NCI-H748 (cell line): ENCODE data around the gene ANO2.

Source experiments
- DNase-seq: peaks from one replicate; lab custom pipeline; 2025; ENCODE audit not compliant: unreplicated experiment; lab: John Stamatoyannopoulos, UW

Gene ANO2

DNA sequence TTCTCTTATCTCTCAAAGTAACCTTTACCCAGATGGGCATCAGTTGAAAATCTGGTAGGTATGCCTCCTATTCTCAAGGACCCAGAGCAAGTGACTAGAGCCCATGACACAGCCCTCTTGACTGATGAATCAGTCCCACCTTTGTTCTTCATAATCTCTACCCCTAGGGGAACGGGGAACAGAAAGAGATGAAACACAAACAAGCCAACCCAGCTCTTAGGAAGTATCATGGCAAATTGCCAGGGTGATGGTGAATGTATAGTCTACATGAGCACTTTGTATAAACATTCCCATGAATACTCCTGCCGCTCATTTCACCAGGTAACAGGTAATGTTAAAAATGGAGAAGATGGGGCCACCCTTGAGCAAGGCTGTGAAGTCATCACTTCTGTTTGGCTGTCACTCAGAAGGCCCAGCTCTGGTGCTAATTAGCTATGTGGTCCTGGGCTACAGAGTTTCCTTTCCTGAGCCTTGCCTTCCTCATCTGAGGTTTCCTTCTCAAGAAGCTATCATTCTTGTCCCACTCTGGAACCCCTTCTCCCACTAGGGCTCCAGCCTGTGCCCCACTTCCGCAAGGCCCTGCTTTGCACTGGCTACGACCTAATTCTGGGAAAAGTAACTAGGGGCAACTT is 161.7 kb downstream of the ANO2 start:
- DNase-seq, result peak; percentile 13

DNA sequence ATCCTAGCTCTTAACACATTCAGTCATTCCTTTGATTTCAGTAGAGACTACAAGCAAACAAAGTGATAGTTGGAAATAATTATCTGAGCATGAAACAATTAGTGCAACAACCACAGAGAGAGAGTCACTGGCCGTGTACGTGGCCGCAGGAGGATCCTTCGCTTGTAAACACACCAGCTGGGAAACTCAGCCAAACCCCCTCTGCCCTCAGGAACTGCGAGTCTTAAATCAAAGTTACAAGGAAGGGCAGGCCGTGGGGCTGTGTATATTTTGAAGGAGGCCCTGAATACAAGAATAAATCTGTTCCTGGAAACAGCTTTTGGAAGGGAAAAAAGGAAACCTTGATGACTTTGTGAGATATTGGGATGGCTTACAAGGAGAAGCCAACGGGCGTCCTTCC is 164.5 kb downstream of the ANO2 start:
- no peak for DNase-seq

DNA sequence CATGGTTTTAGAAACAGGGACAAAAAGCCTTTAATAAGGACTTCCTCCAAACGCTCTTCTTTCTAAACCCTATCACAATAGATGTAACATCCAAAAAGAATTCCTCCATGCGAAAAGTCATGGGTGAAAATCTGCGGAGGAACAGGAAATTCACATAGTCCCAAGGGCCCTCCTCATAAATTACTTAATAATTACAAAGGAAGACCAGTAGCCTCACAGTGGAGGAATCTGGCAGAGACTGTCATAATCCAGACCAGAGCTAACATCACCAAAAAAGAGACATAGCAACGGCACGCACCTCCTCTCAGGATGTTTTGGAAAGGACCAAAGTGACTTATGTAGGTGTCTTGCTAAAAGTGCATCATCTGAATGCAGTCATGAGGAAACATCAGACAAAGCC is 165.7 kb downstream of the ANO2 start:
- no peak for DNase-seq

DNA sequence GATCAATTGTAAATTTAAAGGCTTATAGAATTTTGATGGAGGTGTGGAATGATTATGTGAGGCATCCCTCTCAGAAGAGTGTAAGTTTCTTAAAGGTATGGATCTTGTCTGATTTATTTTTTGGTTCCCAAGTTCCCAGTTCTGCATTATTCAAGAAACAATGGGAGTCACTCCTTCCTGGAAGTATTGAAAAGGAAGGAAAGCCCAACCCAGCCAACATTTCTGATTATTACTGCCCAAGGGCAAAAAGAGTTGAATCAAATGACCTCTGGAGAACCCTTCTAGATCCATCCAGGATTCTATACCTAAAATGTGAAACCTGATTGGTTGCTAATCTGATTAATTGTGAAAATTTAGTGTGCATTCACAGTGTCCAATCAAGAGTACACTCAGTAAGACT is 166.2 kb downstream of the ANO2 start:
- no peak for DNase-seq

DNA sequence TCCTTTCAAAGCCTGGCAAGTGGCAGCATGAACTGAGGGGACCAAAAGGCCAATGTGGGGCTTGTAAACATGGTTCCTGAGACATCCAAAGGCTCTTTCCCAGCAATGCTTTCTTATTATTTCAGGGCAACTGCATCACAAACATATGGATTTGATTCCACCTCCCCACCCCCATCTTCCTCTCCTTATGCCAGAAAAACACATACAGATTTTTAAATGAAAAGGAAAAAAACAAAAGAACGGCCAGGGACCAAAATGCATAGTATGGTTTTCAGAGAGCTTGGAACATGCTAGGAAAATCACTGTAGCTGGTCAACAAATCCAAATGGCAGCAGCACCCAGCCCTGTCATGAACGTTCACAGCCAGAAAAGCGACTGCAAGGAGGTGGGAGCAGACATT is 167.6 kb downstream of the ANO2 start:
- no peak for DNase-seq

DNA sequence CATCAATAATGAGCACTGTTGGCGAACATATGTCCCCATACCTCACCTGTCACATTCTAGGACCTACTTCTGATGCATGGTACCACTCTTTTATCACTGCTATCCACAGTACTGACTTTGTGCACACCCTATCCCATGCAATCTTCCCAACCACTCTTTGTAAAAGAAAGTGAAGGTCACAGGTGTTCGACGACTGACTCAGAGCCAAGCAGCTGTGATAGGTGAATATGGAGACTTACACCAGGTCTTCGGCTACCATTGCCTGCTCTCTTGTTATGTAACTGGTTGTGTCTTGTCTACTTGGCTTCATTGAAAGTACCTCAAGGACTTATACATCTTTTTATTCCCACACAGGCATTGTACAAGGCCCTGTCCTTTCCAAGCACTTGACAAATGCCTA is 169.0 kb downstream of the ANO2 start:
- no peak for DNase-seq

DNA sequence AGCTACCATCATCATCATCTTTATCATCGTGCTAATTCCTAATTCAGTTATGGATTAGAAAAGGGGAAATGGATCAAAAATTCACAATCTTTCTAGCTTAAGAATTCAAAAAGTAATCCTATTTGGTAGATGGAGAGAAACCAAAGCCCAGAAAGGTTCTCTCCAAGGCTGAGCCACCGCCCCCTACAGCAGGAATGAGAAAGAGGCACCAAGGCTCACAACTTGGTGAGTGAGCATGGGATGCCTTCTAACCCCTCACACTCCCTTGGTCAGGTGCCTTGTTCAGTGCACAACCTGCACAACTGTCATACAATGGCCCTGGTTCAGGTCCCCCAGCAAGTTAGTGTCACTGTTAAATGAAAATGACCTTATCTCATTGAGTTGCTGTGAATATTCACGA is 171.5 kb downstream of the ANO2 start:
- no peak for DNase-seq

DNA sequence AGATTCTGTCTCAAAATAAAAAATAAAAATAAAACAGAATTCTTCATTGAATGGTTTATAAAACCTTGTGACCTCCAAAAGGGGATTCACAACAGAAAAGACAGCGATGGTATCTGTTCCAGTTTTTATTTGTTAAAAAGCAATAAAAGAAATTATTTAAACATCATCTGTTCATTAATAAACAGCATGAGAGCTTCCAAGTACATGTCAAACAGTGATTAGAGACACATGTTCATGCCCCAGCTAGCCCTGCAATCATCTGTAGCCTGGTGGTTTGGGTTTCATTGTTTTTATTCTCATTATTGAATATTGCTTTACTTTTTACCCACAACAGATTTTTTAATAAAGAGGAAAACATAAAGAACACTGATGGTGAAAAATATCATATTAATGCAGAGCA is 173.3 kb downstream of the ANO2 start:
- DNase-seq, result no peak

DNA sequence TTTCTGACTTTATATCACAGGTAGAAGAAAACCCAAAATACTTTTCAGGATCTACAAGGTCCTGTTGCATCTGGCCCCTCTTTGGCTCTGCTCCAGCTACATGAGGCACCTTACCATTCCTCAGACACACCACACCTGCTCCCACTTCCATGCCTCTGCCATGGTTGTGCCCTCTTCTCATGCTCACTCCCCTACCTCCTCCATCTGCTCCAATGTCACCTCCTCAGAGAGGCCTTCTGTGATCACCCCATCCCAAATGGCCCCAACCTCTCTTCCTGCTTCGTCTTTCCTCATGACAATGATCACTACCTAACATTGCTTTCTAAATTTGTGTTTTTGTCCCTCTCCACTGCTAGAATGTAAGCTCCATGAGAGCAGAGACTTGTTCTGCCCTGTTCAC is 174.3 kb downstream of the ANO2 start:
- no peak for DNase-seq

DNA sequence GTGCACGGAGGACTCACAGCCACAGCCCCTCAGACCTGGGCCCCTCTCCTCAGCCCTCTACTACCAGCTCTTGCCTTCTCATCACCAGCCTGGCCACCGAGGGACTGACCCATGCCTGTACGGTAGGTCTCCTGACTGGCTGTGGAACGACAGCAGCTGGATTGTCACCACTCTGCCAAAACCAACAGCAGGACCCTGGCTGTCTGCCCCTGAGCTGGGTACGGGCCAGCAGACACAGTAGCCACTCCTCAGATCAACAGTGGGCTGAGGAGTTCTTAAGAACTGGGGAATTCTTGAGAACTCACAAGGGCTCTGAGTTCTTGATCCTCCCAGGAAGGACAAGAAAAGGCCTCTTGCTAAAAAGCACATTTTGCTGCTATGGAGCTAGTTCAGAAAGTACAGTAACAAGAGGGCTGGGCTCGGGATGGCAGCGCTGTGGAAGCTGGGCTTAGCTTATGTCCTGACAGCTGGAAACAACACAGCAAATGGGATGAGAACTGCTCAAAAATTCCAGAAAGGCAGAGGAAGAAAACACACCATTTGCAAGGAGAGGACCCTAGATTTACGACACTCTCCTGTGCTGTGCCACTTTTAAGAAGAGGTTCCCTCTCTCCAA is 176.4 kb downstream of the ANO2 start:
- DNase-seq, result no peak

DNA sequence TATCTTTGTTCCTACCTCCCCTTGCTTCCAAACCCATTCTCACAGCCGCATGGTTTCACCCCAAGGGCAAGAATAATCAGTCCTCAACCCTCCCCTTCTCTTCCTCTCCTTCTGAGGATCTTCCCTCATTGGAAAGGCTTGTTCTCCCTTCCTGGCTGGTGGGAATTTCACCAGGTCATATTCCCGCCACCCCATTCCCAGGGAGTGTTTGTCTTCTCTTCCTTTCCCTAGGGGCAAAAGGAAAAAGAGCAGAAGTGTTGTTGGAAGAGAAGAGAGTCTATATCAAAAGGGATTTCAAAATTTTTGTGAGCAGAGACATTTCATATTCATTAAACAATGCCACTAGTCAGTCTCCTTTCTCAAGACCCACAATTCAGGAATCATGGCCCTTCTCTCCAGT is 176.9 kb downstream of the ANO2 start:
- DNase-seq, result no peak

DNA sequence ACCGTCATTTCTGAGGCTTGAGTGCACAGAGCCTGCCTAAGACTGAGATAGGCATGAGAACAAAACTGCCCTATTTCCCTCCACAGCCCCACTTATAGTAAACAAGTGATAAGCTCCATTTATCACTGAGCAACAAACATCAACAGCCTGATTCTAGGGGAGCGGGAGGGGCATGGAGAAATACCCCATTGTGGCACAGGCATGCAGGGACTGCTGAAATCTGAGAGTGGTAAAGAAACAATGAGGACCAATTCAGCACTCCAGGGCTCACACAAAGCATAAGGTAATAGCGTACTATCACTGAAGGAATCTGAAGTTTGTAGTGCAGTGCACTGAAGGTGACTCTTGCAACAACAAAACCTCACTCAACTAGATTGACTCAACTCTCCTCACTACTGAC is 186.7 kb downstream of the ANO2 start:
- no peak for DNase-seq

DNA sequence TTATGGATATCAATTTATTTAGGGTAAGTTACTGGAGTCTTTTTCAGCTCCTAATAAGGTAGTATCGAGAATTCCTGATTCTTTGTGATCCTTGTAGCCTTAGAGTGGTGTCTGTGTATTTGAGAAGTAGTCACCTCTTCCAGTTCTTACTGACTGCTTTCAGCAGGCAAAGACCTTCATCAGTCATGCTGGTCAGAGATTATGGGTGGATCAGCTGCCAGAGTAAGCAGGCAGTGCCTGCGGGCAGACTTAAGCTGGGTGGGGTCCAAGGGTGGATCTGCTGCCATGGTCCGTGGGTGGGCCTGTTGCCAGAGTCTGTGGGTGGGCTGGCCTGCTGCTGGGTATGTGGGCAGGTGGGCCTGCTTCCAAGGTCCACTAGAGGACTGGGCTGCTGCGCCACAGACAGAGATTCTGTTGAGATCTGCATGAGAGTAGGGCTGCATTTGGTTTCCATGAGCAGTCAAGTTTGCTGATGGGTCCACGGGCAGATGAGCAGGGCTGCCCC is 188.7 kb downstream of the ANO2 start:
- DNase-seq, result no peak

DNA sequence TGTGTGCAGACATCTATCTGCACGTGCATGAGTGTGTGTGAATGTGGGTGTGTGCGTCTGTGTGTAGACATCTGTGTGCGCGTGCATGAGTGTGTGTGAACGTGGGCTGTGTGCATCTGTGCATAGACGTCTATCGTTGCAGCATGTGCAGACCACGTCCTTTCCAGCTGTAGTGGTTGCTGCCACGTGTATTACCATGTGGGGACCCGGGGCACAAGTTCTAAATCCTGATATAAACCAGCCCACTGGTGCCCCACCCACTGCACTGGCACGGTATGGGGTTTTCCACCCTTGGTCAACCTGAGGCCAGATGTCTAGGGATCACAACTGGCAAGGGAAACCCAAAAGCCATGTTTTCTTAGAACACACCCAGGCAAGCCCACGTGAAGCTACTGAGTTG is 197.0 kb downstream of the ANO2 start:
- no peak for DNase-seq

DNA sequence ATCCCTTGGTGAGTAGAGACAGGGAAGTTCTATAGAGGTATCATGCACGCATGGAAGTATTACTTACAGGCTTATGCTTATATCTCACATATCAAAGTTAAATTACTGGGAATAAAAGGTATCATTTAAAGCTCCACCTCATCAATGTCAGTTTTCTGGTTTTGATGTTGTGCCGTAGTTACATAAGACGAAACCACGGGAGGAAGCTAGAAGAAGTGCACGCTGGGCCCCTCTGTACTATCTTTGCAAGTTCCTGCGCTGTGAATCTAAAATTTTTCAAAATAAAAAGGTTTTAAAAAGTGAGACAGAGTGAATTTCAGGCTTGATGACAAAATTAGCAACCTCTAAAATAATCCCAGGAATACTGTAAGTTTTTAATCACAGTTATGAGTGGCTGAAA is 198.1 kb downstream of the ANO2 start:
- no peak for DNase-seq

DNA sequence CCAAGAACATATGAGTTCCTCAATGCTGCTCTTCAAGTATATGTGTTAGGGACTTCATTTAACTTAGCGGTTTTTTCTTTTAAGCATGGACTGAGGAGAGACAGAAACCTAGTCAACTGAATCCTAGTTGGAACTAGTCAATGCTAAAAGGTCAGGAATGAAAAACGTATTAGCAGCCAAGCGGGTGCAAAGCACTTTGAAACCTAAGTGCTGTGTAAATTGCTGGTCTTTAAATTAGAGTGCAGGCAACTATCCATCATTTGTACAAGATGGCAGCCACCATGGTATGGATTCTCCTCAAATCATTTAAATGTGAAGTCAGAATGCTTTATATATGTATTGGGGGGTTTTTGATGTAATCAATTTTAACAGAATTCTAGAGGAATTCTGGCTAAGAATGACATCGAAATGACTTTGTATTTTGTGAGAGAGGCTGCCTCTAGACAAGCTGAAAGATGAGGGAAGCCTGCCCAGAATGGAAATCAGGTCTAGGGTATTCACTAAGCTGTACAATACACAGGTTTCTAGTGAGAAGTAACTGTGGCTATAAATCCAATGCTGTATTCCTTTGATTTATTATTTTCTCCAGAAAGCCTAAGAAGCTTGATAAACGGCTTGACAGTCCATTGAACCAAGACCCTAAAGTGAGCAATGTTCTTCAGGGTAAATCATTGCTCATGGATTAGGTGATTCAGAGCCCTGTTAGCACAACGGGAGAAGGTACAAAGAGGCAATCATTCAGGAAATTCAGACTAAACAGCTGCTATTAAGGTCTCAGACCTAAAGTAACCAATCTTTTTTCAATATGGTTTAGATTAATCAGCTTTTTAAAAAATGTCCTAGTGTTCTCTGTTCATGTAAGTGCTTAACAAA is 198.8 kb downstream of the ANO2 start:
- no peak for DNase-seq

DNA sequence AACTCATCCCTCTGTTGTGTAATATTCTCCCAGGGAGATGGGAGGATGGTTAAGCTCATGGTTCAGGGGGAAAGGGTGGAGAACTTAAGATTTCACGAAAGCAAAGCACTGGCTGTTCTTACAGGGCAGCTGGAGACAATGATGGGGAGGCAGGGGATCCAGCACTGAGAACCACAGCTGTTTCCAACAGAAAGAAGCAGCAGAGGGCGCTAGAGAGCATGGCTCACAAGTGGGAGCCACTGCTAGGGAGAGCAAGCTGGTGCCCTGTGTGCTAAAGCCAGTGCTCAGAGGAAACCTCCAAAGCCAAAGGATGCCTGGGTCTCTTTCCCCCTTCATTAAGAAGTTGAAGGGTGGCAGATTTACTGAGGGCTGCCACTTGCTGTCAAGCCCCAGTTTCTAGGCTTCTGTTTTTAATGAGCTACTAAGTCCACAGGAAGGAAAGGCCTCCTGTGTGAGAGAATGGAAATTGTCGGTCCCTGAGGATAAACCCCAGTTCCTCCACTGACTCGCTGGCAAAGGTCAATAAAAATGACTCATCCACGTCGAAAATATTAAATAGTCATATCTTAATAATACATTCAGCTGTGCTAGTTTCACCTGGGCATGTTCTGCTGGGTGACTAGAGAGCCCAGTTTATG is 199.7 kb downstream of the ANO2 start:
- peak; percentile 26 for DNase-seq

DNA sequence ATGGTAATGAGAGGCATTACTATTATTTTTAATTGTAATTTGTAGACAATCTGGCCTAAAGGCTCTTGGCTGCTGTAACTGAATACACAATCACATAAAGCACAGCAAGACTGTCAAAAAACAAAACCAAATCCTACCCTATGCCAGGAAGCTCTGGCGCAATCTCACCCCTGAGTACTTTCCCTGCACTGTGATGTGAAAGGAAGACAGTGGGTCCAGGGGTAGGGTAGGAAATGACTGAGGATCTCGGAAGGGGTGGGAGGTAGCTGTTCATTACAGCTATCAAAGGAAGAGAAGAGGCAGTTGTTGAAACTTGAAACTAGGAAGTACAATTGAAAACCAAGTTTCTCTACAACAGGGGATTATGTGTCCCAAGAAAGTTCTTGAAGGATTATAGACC is 202.8 kb downstream of the ANO2 start:
- no peak for DNase-seq

DNA sequence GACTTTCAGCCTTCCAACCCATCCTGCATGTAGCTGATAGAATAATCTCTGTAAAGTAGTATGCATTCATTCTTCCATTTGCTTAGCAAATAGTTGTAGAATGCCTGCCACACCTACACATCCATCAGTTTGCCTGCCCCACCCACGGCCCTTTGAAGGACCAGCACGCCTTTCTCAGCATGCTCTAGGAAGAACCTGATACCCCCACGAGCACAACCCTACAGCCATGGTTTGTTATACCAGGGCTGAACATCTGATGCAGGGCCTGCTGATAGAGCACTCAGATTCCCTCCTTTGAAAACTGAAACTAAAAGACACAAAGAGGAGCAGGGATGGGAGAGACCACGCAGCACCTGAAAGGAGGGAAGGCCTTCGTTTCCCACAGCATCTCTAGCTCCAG is 205.1 kb downstream of the ANO2 start:
- DNase-seq, result no peak

DNA sequence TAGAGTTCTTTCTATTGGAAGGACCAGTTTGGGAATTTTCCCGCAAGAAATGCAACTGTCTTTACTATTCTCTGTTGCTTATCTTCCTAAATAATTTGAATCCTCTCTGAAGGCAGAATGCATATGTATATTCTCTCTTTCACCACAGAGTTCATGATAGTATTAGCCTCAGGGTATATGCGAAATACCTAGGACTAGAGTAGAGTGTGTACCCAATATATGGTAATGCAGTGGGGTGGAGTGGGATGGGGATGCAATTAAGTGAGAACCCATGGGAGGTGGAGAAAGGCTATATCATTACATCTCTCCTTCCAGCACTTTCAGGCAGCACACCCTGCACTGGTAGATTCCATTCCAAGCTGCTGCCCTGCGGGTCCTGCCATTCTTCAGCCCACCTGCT is 207.3 kb downstream of the ANO2 start:
- no peak for DNase-seq

DNA sequence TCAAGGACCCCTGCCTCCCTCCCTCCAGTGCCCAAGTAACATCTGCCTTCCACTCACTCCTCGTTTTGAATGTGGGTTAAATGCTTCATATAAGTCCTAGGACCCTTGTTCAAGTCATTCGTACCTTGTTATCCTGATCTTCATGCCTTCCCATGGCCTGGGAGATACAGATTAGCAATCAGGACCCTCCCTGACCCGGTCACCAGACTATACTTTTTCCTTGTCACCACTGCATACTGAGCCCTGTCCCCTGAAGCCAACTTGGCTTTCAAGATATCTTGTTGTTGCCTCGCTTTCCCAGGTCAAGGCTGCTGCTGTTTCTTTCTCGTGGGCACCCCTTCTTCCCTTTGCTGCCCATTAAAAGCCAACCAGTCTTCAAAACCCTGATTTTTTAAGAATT is 208.5 kb downstream of the ANO2 start:
- no peak for DNase-seq

DNA sequence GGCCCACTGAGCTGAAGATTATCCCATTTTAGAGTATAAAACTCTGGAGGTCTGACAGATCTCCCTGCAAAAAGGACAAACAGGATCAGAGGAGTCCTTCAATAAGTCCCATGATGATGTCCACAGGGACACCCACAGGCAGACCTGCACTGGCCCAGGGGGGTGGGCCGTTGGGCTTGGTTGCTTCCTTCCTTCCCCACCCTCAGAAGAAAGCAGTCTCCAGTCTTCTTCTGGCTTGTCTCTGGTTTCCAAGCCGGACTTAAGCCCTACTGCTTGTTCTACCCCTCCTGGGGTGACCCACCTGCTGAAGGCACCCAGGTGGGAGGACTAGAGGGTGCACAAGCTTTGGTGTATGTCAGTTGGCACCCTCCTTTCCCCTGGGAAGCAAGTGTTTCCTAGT is 209.0 kb downstream of the ANO2 start:
- DNase-seq, result no peak
